Subcutaneous adipose tissue (tissue), 4 donors: ENCODE data around the gene RPS8. TPM values are rescaled to one million over a fixed set of nuclear protein-coding genes. Genes with fewer than 3 reads are reported as not detected.

Experiments
- total RNA-seq, 4 donors: library from RNA; depleted of rRNA; stranded (reverse); fragments of >200 nt; gene quantifications; one replicate each; pipeline ENCODE4 v1.1.0, GENCODE V29; 2016
- TF ChIP-seq, protein P1 (sequence below): fragments of 450-650 bp; IDR thresholded peaks from one replicate; pipeline ENCODE4 v1.5.1; 2016; ENCODE audit warnings: low read depth, mild to moderate bottlenecking, control low read depth, antibody characterized with exemption, moderate library complexity

Gene RPS8
- total RNA-seq, 4 donors from 2014 or later = 1,837 to 2,469 (median 2,281) TPM

DNA sequence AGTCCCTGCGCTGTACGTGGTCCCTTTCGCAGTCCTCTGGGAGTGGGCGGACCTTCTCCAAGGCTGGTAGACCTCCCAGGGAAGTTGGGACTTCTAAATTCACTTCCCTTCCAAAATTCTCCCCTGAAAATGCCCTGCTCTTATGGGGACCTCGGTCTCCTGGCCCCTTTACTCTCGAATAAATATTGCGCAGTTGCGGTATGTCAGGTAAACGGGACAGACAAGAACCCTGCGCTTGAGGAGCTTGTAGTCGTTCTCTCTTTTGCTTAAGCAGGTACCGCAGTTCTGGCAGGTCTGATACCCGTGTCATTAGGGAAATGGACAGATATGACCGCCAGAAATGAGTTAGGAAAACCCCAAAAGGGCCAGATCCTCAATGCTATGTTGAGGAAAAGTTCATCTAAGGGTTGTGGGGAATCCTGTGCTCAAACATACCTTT, 35.1 kb upstream of the RPS8 start:
- TF ChIP-seq, protein P1, sequence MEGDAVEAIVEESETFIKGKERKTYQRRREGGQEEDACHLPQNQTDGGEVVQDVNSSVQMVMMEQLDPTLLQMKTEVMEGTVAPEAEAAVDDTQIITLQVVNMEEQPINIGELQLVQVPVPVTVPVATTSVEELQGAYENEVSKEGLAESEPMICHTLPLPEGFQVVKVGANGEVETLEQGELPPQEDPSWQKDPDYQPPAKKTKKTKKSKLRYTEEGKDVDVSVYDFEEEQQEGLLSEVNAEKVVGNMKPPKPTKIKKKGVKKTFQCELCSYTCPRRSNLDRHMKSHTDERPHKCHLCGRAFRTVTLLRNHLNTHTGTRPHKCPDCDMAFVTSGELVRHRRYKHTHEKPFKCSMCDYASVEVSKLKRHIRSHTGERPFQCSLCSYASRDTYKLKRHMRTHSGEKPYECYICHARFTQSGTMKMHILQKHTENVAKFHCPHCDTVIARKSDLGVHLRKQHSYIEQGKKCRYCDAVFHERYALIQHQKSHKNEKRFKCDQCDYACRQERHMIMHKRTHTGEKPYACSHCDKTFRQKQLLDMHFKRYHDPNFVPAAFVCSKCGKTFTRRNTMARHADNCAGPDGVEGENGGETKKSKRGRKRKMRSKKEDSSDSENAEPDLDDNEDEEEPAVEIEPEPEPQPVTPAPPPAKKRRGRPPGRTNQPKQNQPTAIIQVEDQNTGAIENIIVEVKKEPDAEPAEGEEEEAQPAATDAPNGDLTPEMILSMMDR = no peak

DNA sequence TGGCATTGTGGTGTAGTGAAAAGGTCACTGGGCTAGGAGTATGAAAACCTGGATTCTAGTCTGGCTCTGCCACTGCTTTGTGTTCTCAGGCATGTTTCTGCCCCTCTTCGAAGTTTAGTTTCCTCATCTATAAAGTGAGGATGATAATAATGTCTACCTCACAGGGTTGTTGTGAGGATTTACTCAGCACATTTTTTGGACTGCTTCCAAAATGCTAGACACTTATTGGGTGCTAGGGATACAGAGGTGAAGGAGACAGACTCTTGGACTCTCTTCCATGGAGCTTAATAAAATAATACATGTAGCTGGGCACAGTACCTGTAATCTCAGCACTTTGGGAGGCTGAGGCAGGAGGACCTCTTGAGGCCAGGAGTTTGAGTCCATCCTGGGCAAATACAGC, 32.1 kb upstream of the RPS8 start:
- TF ChIP-seq, protein P1 = no peak

DNA sequence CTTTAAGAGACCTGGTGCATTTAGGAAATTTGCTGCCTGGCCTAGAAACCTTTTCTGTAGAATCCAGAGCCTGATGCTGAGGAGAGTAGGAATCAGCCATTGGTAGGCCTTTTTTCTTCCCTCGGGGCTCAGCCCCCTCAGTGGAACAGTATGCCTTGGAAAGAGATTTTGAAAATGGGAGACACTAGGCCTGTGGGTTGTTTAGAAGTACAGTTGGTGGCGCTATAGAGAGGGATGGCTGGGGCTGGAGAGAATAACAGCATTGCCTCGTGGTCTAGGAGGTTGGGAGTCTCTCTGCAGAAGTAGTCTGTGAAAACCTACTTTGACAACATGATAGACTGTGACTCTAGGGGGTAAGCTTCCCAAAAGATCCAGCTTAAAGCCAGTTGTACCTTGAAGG, 27.5 kb upstream of the RPS8 start:
- TF ChIP-seq, protein P1 = no peak

GRCh38 chr1:44757420-44757819, 17.9 kb upstream of the RPS8 start:
- TF ChIP-seq, protein P1 = no peak

DNA sequence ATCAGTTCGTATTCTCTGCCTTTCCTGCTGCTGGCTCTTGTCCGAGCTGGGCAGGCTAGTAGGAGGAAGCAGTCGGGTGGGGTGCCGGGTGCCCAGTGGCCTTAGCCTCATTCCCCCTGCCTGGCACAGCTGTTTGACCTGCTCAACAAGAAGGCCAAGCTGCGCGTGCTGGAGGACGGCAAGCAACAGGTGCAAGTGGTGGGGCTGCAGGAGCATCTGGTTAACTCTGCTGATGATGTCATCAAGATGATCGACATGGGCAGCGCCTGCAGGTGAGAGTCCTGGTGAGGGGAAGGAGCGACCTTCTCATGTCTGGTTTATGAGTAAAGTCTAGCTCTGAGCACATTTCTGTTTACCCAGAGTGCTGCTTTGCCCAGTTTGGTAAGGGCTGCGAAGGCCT, 16.3 kb upstream of the RPS8 start:
- TF ChIP-seq, protein P1 = no peak

DNA sequence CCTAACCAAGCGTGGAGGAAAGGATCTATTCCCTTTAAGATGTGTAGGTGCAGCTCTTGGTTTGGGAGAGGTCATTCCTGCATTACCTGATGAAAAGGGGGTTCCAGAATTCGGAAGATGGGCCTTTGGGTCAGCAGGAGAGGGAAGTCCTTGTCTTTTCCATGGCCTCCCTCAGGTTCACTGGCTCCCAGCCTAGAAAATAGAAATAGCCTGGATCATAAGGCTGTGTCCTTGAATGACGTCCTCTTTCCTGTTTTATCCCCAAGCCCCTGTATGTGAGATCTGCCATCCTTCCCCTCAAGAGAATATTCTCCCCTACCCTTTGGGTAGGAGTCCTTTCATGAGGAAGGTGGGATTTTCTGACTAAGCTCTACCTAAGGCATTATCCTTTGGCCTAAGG, 14.5 kb upstream of the RPS8 start:
- TF ChIP-seq, protein P1 = no peak

GRCh38 chr1:44775930-44776729, 790 bp downstream of the RPS8 start:
- TF ChIP-seq, protein P1 = no peak
